NOMO-1 treated with DMSO at 0.1 percent for 48 hours (cell line): Measurements from ENCODE around the gene SPTY2D1.
"Not testable (repeated sequence)": the region's sequence is repeated elsewhere in the genome, so short reads cannot be mapped to it uniquely, and the experiment has no call there.

Experiments
- DNase-seq: peaks from one replicate; lab custom pipeline; 2025; ENCODE audit not compliant: unreplicated experiment; lab: John Stamatoyannopoulos, UW

The SPTY2D1 gene

DNA sequence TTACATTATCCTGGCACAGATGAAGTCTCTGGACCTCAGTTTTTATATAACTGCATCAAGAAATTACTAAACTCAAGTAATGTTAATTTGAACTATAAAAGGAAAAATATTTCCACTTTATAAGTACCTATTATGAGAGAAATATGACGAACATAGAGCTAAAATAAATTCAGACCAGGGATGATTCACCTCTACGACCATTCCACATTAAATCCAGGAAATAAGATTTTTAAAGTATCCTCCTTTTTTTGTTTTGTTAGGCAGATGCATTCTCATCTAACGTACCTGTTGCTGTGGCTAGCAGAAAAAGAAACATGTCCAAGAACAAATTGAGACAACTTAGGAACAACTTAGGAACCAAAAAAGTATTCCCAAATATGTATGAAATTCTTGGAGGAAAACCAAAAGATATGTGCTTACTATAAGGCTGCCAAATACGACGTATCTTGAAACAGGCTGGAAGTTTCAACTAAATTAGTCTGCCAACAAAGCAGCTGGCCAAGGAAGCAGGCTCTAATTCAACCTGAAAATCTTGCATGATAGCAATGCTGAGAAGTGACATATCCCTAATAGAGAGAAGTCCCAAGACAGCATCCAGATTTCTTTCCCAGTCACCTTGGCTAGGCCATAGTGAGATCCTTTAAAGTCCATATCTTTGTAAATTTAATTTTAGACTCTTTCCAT is 15.7 kb downstream of the SPTY2D1 start:
- no peak for DNase-seq

DNA sequence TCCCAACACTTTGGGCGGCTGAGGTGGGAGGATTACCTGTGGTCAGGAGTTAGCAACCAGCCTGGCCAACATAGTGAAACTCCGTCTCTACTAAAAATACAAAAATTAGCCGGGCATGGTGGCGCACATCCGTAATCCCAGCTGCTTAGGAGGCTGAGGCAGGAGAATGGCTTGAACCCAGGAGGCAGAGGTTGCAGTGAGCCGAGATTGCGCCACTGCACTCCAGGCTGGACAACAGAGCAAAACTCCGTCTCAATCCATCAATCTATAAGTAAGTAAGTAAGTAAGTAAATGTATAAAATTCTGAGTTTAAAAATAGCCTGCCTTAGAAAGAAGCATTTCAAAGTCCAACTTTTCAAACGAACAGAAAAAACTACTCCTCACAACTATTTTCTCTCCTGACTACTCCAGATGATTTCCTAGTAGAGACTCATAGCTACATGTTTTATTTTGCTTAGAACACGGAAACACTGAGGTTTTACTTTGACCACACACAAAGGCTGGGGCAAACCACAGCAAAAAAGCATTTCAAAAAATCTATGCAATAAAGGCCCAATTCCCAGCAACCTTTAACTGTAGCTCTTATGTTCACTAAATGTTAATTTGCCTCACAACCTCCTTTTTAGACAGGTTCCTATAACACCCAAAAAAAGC is 16.3 kb downstream of the SPTY2D1 start:
- peak; percentile 31 for DNase-seq

DNA sequence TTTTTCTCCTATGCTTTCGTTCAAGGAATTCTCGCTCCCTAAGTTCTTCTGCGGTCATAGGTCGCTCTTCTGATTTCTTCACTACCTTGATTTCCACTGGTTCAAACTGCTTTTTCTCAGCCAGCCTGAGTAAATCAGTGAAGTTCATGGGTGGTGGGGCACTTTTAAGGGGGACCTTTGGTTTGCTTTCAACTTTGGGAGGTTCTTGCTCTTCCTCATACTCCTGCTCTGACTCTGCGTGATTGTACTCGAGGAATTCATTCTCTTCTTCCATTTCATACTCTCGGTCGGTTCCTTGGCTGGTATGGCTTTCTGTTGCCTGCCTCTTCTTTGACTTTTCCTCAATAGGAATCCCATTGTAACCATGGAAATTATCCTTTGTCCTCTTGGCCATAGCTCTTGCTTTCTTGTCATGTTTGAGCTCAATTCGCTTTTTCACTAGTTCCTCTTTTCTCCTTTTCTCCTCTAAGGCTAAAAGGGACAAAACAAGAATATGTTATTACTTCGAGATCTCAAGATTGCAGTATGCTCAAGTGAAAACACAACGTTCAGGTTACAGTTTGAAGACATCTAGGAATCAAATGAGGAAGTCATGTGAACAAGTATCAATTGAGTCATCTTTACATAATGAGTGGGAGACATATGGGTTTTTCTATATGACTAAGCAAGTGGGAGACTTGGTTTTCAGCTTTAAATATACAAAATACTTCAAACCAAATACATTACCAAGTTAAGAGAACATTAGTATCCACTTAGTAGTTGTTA is 18.3 kb downstream of the SPTY2D1 start:
- peak; percentile 86 for DNase-seq

DNA sequence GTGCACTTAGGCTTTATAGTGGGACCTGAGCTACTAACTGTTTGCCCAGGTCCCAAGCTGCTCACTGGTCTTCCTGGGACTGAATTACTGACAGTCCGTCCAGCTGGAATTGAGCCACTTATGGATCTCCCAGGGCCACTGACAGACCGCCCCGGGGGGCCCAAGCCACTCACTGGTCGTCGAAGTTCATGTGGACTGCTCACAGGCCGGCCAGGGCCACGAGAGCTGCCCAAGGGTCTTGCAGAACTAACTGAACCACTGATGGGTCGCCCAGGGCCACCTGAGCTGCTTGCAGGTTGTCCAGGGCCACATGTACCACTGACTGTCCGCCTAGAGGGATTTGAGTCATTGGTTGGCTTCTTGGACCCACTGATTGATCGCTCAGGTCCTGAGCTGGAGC is 19.5 kb downstream of the SPTY2D1 start:
- no peak for DNase-seq

DNA sequence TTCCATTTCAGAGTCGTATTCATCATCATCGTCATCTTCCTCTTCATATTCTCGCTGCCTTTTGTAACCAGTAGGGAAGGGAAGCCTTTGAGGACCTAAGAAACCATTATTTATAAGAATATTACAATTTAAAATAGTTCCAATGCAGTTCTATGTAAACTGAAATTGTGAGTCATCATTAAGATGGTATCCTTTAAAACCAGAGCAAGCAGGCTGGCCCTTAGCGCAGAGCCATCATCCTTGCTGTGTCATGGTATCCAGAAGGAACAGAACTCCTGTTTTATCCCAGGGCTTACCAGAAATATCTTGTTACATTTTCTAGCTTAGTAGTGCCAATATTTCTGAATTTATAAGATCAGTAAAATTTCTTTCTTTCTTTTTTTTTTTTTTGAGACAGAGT is 21.7 kb downstream of the SPTY2D1 start:
- DNase-seq: no peak

DNA sequence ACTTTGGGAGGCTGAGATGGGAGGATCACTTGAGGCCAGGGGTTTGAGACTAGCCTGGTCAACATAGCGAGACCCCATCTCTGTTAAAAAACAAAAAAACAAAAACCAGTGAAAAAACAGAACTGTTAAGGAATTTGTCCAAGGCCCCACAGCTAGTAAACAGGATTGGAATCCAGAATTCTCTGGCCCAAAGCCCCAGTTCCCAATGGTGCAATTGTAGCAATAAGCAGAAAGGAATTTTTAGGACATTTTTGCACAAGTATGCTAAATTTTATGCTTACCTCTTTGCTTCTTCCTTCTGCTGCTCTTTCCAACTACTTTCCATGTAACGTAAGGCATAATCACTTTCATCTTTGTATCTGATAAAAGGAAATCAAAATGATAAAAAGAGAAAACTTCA is 22.9 kb downstream of the SPTY2D1 start:
- DNase-seq: no peak

DNA sequence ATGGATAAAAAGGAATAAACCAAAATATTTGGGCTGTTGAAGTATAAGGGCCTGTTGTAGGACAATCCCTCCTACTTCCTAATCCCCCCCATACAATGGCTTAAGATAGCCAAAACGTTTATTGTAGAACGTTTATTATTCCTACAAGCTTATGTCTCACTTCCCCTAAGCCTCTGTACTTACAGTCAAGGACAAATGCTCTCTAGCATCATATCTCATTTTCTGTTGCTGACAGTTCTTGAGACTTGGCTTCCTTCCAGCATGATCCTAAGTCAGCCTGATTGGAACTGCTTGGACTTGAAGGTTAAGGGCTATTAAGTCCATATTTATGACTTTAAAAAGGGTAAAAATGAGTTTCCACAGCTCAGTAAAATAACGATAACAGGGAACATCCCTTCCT is 25.8 kb downstream of the SPTY2D1 start:
- no peak for DNase-seq

DNA sequence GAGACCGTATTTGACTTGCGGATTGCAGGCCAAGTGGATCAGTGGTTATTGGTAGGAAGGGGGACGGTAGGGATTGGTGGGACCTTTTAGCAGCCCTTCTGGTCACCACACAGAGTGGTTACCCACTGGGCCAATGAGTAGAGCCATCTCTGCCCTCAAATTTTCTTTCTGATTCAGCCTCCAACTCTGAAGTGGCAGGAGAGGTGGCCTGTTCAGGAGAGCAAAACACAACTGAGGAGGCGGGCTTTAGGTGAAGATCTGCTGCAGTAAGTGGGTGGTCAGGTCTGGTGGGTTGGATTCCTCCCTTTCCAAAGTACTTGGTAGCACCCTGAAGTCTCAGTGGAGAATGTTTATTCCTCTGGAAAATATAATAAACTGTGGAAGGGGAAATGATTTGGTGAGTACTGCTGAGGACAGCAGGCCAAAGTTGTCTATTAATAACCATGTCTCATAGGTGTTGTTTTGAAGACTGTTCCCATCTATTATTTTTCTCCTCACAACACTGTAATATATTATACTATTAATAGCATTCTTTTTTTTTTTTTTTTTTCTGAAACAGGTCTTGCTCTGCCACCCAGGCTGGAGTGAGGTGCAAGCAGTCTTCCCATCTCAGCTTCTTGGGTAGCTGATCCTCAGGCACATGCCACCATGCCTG is 33.1 kb downstream of the SPTY2D1 start:
- no peak for DNase-seq

DNA sequence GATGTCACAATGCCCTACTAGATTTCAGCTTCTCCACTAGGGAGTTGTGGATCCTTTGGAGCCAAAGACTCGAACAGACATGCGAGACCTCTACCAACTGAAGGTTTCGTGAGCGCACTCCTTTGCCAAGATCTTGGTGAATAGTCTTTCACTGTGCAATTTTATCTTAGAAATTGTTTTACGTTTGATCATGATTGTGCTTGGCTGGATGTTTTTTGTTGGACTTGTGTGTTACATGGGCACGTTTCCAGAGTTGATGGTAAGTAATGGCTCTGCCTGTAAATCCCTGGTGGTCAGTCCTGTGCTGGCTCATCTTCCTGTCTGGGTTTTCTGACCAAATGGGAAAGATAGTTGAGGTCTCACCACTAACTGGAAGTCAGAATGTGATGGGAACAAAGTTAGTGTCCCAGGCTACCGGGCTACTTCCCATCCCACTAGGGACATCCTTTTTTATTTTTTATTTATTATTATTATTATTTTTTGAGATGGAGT is 34.4 kb downstream of the SPTY2D1 start, which contains the start of gene MISFA:
Gene MISFA (plus strand): TSS at position 51 of the 492 bp plus-strand sequence. CDS start 140 bp downstream, at position 191.
- DNase-seq: no peak

DNA sequence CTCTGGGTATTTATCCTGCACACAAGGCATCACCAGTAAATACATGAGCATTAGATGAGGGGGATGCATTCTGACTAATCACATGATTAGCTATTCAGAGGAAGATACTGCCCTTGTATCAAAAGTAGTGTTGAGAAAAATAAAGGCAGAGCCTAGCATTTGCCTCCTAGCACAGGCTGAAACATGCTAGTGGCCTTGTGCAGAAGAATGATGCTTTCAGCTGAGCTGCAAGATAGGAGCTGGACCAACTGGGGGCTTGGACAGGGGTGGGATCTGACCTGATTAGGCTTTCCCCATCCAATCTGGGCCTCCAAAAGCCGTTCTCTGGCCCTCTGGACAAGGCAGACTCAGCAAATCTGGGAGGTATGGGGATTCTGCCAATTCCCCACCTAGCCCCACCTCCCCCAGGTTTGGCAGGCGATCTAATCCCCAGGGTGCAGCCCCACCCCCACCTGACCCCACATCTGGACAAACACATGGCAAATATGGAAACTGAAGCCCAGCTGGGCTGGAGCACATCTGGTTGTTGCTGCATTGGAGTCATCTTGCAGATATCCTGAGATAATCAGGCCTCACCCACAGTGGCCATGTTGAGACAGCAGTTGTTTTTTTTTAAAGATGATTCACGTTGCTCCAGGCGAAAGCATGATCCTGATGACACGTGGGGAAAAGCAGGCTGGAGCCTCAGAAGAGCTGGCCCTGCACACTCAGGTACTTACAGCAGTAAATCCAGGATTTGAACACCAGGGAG is 39.0 kb downstream of the SPTY2D1 start:
- no peak for DNase-seq

DNA sequence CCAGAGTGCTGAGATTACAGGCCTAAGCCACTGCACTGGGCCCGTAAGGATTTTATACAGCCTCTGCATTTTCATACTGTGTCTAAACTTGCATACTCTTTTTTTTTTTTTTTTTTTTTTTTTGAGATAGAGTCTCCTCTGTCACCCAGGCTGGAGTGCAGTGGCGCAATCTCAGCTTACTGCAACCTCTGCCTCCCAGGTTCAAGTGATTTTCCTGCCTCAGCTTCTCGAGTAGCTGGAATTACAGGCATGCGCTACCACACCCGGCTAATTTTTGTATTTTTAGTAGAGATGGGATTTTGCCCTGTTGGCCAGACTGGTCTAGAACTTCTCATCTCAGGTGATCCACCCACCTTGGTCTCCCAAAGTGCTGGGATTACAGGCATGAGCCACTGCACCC is 40.1 kb downstream of the SPTY2D1 start:
- not testable (repeated sequence) for DNase-seq

DNA sequence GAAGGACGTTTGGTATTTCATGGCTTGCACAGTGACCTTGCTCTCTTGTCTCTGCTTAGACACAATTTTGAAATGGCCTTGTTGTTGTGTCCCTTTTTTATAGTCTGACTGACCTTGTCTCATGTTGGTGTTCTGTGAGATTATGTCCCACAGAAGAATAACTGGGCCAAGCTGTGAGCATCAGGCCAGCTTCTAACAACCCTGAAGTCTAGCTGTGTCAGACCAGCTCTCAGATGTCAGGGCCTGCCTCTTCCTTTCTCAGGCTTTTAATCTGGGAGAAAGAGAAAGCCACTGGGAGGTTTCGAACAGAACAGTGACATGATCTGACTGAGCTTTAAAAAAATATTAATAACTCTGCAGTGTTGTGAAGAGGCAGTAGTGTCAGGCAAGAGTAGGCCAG is 43.6 kb downstream of the SPTY2D1 start:
- DNase-seq: no peak

DNA sequence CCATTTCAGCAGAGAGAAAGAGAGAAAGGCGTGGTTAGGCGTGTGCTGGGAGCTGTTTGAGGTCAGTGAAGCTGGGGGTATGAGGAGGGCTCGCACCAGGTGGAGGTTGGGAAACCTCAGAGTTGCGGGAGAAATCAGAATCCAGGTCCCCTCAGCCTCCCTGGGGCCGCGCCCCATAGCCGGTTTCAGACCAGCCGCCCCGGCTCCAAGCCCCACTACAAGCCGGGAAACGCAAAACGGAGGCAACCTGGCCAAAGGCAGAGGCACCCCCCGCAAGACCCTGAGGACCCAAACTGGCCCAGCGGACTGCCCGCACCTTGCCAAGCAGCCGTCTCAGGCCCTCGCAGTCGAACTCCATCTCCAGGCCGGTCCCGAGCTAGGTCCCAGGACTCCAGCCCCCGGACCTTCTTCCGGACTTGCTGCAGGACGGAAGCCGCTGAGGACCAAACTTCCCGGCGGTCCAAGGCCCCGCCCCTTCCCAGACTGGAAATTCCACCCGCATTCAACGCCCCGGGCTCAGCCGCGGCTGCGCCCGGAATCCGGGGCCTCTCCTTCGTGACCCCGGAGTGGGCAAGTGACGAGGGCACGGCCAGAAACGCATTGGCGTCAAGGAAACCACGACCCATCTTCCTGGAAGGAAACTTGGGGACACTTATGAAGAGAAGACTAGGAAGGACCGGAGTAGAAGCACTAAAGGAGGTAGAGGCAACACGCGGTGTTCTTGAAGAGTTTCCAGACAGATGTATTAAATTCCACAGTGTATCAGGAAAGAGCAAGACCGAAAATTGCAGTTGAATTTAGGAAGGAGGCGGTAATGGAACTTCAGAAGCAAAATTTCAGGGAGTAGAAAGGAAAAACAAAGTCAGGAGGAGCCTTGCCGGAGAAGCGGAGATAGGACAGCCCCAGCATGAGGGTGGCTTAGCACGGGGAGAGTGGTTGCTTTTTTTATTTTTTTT is 45.6 kb downstream of the SPTY2D1 start, which contains the start of gene UEVLD:
Gene UEVLD (minus strand): TSS at position 438 of the 956 bp plus-strand sequence. CDS start 80 bp downstream, at position 358.
- peak; percentile 56 for DNase-seq

DNA sequence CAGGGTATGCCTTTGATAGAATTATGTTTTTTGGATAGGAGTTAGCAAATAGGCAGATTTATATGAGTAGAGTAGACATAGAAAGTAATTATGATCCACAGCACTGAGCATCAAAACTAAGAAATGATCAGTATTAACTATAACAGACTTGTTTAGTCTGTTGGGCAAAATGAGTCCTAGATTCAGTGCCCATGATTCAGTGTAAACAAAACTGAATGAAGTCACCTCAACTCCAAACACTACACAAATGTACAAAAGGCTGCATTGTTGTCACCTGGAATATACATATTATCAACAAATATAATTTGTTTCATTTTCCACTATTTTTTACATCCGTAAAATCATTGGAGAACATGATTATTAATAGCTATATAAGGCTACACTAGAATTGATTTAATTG is 52.3 kb downstream of the SPTY2D1 start:
- no peak for DNase-seq

DNA sequence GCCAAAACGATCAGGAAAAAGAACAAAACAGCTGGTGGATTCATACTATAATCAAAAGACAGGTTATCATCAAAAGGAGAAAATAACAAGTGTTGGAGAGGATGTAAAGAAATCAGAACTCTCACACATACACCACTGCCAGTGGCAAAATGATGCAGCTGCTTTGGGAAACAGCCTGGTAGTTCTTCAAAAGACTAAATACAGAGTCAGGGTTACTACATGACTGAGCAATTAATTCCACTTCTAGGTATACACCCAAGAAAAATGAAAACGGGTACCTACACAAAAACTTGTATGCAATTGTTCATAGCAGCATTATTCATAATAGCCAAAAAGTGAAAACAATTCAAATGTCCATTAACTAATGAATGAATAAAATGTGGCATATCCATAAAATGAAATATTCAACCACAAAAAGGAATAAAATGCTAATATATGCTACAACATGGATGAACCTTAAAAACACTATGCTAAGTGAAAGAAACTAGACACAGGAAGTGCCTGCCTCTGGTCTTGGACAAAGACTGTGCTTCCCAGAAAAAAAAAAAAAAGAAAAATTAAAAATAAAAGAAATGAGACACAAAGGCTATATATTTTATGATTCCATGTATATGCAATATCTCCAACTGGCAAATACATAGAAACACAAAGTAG is 53.9 kb downstream of the SPTY2D1 start:
- no peak for DNase-seq

DNA sequence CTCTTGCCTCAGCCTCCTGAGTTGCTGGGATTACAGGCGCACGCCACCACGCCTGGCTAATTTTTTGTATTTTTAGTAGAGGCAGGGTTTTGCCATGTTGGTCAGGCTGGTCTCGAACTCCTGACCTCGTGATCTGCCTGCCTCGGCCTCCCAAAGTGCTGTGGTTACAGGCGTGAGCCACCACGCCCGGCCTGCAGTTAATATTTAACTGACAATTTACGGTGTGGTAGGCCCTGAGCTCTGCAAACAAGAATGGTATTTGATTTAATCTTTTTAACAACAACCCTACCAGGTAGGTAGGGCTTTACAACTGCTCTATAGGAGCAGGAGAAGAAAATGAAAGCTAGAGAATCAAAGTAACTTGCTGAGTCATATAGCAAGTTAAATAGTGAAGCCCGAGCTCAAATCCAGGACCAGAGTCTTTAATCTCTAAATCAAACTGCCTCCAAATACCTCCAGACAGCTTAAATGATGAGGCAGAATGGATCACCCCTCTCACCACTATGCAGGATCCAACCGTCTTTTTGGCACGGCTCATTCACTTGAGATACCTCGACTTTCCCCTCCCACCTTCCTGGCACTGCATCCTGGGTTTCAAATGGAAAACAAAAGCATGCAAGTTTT is 55.1 kb downstream of the SPTY2D1 start:
- DNase-seq: no peak

DNA sequence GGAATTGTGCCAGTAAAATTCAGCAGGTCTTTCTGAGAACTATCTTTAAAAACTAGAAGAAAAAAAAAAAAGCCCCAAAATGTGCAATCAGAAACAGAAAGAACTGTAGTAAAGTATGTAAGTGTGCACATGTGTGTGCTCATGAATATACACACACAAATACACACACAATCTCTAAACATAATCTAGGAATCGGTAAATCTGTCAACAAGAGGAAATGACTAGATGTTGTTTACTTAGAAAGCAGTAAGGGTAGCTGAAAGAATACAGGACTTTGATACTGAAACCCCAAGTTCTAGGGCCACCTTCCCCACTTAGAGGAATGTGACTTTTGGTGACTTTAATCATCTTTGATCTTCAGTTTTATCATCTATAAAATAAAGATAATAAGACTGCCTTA is 58.8 kb downstream of the SPTY2D1 start:
- no peak for DNase-seq

DNA sequence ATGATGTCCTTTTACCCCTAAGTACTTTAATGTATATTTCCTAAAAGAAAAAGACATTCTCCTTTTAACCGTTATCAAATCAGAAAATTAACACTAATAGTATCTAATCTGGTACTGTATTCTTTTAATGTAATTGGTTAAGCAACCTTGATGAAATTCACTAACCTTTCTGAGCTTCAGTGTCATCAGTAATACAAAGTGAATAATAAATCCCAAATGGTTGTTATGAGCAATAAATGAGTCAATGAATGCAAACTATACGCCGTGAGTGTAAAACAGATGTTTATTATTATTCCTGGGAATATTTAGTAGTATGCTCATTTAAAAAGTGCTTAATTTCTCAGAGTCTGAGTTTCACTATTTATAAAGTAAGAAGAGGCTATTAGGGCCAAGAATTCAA is 67.1 kb downstream of the SPTY2D1 start:
- no peak for DNase-seq
